GM21723 (cell line): ENCODE measurements around the gene NAP1L1.

Source experiments
- ATAC-seq: cut with Tn5 transposase; IDR thresholded peaks from one replicate; pipeline ENCODE4 v1.9.1; 2021; ENCODE audit warnings: mild to moderate bottlenecking, moderate library complexity; ENCODE audit not compliant: unreplicated experiment

NAP1L1 gene

DNA sequence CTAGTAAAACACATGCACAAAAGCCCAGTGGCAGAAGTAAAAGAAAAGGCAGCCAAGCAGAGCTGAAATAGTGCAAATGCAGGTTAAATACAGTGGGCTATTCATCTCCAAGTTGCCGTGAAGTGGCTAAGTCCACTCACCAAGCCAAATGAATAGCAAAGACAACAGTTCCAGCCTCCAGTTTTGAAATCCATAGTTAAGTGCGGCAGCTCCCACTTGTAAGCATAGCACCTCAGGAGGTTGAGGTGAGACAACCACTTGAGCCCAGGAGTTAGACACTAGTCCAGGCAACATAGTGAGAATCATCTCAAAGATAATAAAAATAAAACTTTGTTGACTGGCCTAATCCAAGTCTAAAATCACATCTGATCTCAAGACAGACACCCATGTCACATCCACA, 43.1 kb downstream of the NAP1L1 start:
- ATAC-seq: no peak

DNA sequence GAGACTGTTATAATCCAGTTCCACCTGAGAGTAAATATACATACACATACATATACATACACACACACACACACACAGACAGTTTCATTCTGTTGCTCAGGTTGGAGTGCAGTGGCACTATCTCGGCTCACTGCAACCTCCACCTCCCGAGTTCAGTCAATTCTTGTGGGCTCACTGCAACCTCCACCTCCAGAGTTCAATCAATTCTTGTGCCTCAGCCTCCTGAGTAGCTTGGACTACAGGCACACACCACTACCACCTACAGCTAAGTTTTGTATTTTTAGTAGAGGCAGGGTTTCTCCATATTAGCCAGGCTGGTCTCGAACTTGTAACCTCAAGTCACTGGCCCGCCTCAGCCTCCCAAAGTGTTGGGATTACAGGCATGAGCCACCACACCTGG, 44.0 kb downstream of the NAP1L1 start:
- no peak for ATAC-seq

DNA sequence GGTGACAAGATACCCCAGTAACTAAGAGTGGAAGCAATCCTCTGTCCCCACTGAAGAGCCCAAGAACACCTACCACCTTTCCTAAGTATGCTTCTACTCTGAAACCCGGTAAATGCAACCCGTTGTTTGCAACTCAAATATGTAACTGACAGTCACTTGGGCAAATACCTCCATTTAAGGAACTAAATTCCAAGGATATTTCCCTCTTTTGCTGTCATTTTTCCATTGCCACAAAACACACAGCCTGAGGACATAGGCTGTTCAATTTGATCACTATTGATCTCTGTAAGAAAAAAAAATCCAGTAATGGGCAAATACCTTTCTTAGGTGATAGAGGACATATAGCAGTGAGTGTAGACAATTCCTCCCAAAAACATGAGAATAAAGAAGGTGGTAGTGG, 46.3 kb downstream of the NAP1L1 start:
- no peak for ATAC-seq

DNA sequence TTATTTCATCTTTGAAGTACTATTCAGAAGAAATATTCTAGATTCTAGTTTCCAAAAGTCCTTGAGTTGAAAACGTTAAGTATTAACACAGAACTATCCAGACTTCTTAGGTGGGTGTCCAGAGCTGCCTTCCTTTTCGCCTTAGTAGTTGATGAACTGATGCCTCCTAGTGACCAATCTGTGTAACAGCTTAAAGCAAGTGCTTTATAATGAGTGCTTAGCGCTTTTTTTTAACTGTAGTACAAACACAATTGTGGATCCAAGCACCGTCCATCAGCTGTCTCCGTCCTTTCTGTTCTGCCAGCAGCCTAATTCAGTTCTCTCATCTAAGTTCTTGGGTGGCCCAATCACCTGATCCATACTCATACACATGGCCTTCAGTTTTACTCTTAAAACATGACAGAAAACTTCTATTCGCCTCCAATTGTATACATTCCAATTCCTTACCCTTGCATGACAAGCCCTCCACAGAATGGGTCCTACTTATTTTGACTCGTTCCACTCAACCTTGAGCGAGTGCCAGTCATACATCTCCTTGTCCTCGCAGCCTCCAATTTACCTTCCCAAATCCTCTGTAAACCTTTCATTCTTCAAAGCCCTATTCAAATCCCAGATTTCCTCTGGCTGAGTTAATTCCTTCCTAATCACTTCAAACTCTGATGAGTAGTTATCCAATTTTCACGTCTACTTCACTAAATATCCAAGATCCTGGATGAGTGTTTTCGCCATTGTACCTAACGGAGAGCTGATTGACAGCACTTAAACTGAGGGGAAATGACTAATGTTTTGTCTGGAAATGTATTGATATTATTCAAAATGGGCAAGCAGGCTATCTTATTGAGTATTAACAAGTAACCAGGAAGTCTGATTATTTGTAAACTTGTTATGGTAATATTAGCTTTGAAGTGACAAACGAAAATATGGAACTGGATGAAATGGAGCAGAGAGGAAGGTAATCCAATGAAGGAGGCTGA, 47.1 kb downstream of the NAP1L1 start:
- ATAC-seq: peak; percentile 68

DNA sequence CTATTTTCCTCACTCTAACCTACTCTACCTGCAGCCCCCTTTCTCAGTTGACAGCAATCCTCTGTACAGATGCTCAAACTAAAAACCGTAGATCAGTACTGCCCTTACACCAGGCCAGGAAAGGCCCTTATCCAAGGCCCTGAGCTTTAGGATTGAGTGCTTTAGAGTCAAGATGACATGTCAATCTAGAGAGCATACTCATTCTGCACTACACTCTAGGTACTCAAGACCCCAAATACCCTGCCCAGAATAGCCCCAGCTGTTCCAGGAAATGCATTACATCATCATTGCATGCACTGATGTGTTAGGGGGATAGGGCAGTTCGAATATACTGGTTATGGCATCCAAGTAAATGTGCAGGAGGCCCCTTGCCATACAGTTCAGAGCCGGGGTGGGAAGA, 49.4 kb downstream of the NAP1L1 start:
- ATAC-seq: no peak

DNA sequence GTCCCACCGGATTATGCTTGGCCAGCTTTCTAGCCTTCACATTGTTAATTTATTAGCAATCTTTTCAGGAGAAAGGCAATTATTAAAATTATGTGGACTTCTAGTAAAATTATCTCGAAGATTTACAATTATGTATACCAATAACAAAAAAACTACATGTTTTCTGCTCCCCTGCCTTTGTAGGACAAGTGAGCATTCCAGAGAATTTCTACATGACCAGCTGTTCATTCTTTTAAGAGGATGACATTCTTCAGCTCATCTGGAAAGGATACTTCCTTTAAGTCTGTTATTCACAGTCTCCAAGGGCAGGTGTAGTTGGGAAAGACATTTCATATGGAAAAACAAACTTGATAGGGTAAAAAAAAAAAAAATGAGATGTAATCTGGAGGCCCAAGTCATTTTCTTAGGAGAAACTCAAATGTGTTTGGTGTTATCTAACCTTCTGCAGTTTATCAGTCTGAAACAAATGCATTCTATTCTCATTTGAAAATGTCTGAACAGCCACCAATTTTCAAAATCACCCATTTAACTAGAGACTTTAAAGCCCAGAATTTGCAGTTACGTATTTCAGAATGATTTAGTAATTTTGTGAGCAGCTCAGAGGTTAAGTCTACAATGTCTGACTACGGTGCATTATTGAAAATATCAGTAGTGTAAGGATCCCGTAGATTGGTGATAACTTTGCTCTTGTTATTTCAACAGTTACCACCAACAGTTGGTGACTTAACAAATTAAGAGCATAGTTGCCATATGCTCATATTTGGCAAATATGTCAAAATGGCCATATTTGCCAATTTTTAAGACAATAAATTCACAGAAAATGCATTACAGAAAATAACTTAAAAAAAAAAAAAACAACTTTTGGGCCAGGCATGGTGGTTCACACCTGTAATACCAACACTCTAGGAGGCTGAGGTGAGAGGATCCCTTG, 51.1 kb downstream of the NAP1L1 start:
- no peak for ATAC-seq

DNA sequence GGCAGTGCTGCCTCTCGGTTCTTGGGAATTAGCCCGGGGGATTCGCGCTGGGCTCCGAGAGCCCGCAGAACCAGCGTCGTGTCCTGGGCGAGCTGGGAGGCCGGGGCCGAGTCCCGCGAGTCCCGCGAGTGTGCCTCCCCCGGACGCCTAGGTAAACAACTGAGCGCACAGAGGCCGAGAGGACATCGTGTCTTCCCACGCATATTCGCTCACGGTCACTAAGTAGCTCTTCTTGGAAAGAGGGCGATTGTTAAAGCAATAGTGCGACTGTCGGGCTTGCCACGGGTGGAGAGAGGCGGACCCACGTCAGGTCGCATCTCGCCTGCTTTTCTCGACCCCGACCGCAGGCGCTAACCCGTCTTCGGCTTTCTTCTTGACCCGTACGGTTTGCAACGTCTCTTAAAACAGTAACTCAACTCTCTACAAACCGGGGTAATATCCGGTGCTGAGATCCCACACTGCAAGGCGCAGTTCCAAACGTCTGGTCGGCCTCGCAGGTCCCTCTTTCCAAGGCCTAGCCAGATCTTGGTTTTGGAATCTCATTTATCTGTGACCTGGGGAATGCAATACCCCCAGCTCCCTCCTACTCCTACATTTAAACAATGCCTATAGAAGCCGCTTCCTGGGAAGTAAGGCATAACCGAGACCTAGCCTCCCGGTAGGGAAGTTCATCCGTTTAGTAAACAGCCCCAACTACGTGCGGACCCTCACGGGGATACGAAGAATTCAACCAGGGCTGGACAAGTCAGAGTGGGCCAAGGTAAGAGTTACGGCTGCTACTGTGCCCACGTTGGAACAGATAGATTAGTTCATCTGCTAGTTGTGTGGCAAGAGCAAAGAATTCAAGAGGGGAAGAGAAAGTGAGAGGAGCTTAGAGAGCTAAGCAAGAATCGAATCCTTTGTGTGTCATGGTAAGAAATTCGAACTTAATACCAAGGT, 52.2 kb downstream of the NAP1L1 start:
- peak; percentile 39 for ATAC-seq

DNA sequence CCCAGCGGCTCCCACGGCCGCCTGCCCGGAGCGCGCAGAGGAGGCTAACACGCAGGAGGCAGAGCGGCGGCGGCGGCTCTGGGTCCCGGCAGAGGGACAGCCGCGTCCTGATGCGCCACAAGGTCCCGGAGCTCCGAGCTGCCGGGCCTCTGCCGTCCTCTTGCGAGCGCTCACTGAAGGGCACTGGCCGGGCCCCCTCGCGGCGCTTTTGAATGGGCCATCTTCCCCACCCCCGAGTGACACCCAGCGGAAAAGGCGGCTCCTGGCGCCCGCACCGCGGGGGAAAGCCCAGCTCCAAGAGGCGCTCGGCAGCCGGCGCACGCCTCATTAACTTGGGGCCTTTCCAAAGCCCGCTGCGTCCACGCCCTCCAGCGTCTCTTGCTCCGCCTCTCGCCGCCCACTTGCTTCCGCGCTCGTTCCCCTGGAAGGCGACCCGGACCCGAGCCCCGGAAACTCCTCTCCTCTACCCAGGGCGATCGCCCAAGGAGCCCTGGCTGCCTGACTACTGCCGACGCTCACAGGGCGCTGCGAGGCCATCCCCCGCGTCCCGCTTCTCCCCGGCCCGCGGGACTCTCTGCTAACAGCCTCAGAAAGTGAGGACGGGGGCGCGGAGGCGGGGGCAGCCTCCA, 53.0 kb downstream of the NAP1L1 start, which contains the start of gene PHLDA1:
PHLDA1 (minus strand) TSS at position 363 of the 629 bp plus-strand sequence.
- ATAC-seq: peak; percentile 88

DNA sequence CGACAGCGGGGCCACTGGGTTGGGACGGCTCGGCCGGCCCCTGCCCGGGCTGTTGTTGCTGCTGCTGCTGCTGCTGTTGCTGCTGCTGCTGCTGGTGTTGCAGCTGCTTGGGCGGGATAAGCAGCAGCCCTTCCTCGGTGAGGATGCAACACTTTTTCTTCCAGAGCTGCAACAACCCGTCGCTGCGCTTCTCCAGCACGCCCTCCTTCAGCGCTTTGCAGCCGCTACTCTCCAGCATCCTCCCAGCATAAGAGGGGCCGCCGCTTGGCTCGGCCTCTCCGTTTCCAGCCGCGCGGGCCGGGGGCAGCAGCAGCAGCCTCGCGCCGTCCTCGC, 53.4 kb downstream of the NAP1L1 start:
- peak; percentile 10 for ATAC-seq

DNA sequence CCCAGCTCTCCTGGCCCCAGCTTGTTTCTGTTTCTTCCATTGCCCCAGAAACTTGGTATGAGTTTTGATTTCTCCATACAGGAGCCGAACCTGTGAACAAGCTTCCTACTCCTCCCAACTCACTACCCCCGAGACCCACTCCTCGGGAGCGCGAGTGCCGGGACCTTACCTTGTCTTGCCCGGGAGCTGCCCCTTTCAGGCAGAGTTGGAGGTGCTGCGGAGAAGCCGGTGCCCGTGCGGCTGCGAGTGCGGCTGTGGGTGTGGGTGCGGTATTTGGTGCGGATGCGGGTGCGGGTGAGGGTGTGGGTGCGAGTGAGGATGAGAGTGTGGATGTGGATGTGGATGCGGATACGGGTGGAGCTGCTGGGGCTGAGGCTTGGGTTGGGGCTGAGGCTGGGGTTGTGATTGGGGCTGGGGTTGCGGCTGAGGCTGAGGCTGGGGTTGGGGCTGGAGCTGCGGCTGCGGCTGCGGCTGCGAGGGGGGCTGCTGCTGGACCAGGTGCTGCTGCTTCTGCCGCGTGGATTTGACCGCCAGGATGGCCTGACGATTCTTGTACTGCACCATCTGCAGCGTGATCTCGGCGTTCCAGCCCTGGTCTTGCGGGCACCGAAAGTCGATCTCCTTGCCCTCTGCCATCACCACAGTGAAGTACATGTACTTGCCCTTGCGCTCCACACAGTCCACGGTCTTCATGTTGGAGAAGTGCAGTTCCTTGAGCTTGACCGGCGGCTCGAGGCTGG, 54.0 kb downstream of the NAP1L1 start:
- no peak for ATAC-seq

DNA sequence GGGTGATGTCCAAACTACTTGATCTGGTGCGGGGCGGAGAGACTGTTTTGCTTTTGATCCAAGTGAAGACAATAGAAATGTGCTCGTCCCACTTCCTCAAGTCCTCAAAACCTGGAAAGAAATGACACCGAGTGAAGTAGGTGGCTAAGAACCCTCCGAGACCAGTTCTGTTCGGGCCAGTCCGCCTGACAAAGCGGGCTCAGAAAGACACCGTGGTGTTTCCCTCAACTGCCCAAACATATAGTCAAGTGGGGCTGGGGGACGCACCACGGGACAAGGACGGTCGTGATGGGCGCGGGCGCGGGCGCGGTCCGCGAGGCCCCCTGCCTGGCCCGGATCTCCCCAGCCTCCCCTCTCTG, 54.5 kb downstream of the NAP1L1 start:
- no peak for ATAC-seq

DNA sequence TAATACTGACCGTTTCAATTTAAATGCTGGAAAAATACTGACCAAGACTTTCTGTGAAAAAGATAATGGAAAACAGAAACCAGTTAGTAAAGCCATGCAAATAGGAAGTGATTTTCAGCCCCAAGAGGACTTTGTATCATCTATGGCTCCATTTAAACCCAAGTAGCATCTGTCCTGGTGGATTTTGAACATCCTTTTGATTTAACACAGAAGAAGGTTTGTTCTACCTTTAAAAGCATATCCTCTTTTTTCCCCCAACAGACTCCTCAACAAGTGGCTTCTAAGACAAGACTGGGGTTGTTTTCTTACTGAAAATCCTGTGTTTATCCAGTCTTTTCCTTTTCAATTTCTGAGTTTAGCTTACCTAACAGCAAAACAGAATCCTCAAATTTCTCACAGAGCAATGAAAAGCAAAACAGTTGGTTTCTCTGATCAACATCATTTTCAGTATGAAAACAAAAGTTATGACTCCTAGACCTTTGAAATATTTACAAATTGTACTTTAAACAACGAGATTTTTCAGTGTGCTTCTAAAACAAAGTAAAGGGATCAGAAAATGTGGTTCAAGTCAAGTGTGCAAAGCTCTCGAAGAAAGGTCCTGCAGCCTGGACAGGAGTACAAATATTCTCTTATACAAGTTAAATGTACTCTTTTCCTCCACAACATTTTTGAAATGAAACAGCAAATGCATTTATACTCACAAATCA, 55.8 kb downstream of the NAP1L1 start:
- ATAC-seq: no peak

DNA sequence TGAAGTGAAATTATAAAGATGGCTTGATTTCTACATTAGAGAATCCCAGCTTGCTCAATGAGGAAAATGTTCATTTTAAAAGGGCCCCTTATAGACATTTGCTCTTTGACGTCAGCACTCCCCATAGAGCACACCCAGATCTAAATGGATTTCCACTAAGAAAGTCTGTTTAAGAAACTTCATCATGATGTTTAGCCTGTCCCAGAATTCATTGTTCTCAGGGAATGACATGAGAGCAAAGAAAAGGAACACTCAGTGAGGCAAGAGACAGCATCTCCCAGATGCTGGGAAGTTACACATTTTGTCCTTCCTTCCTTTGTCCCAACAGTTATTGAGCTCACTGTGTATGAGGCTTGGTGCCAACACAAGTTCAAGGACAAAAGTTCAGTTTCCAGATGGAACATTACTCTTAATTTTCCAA, 57.8 kb downstream of the NAP1L1 start:
- no peak for ATAC-seq

DNA sequence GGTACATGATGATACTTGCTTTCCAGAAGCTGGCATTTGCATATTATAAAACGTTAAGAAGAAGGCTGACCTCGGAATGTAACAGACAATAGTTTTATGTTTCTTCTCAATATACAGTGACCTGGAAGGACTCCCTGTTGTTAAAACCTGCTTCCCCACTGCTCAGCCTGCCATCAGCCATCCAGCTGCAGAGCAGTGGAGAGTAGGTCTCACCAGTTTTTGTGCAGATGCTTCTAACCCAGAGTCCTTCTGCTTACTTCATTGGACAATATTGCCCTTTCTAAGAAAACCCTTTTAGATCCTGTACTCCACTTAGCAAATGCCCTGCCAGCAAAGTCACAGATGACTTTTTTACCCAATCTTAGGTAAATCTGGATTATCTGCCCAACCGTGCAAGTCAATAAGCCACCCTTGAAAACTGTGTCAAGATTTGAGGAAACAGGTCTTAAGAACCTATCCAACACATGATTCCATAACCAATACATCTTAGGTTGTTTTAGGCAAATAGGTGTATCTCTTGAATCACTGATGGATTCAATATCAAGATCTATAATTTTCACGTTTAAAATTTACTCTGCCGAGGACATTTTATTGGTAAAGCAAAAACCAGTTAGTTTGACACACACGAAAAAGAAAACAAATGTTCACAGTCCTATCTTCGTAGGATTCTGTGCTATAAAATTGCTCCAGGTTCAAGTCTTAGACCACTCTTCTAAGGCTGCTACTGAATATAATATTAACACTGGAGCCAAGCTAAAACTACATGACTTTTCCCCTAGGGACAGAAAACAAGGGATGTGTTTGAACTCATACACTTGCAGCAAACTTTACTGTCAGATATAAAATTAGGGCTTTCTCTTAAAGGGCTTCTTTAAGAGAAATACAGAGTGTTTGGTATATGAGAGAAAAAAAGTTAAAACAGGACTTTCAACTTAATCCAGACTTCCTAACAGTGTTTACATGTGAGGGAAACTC, 58.6 kb downstream of the NAP1L1 start:
- no peak for ATAC-seq

DNA sequence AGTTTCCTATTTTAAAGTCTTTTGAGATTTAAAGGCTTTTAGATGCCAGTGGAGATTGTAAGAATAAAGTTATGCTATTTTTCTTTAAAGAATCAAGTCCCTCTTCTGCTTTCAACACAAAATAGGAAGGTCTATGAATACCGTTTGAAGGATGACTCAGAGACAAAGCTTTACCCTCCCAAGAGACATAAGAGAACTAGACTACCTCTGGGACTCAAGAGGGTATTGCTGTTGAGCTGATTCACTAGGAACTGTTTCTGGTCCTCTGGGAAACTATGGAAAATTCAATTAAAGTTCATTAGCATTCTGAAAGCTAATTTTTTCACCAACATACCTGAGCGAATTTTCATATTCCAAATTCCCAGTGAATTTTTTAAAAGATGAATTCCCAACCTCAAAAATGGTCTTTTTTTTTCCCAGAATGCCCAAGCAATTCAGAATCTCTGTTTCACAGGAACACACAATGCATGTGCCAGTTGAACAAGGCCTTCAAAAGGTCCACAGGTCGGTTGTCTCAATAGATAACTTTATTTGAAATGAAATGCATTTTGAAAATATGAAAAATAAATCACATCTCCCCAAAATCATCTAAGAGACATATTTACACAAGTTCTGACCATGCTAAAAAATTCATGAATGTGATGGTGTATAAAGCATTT, 59.4 kb downstream of the NAP1L1 start:
- no peak for ATAC-seq

DNA sequence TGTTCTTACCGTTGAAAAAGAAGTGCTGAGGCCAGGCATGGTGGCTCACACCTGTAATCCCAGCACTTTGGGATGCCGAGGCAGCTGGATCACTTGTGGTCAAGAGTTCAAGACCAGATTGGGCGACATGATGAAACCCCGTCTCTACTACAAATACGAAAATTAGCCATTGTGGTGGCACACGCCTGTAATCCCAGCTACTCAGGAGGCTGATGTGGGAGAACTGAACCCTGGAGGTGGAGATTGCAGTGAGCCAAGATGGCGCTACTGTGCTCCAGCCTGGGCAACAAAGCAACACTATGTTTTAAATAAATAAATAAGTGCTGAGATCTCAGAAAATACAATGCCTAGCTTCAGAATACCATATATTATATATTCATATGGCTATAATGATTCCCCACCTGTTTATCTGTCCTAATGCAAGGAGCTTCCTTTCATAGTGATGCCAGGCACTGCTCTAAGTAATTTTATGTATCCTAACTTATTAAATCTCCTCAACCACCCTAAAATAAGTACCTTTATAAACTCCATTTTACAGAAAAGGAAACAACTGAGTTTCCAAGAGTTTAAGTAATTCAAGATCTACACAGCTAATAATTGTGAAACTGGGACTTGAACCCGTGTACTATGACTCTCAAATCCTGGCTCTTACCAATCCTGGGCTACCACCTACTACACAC, 60.2 kb downstream of the NAP1L1 start:
- ATAC-seq: no peak
